ENCODE data around the gene AP2A1.

- TF ChIP-seq CTCF (IDR thresholded peaks at IDR 0.05; ENCODE audit: insufficient read depth, low read length, poor library complexity, severe bottlenecking), result no peak
- TF ChIP-seq EZH2phosphoT487 (conservative IDR thresholded peaks at IDR 0.05; ENCODE audit: low read length), result no peak
Observed at GRCh38 chr19:49808711-49809159, 41.9 kb downstream of the AP2A1 start.

All from SU-DHL-6 (cell line).